Measurements from ENCODE around the gene POLH. TPM values are rescaled to one million over a fixed set of nuclear protein-coding genes. Genes with fewer than 3 reads are reported as not detected.
A peak's percentile ranks its signal among the peaks of the same experiment; 100 is the strongest.
"Not testable (repeated sequence)": the region's sequence is repeated elsewhere in the genome, so short reads cannot be mapped to it uniquely, and the experiment has no call there.

The POLH gene
- 10.8 TPM for total RNA-seq

DNA sequence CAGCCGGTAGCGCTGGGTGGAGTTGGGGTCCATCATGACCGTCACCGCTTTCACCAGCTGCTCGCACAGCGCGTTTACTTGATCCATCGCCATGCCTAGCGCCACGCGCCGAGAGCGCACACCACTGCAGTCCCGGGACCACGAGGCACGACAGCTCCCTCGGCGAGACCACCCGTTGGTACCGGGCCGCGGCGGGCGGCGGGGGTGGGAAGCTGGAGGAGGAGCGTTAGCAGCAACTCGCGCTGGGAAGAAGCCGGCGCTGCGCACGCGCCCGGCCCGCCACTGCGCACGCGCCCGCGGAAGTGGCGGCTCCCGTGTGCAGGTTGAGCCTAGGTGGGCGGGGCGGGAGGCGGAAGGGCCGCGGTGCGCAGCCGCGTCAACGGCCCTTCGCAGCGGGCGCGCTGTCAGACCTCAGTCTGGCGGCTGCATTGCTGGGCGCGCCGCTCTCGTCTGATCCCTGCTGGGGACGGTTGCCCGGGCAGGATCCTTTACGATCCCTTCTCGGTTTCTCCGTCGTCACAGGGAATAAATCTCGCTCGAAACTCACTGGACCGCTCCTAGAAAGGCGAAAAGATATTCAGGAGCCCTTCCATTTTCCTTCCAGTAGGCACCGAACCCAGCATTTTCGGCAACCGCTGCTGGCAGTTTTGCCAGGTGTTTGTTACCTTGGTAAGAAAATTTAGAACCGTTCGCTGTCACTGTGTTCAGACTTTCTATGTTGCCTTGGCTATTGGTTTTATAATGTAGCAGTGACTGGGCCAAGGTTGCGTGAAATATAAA lies at the start of gene POLH, which contains the start of gene XPO5:
POLH (plus strand) TSS at position 414 of the 780 bp plus-strand sequence. CDS start 6,135 bp downstream, outside the sequence.
XPO5 (minus strand) TSS at position 267 of the 780 bp plus-strand sequence; CDS start at position 93, 174 bp downstream.
- peak; percentile 89 for DNase-seq (ENCODE audit: low spot score)

DNA sequence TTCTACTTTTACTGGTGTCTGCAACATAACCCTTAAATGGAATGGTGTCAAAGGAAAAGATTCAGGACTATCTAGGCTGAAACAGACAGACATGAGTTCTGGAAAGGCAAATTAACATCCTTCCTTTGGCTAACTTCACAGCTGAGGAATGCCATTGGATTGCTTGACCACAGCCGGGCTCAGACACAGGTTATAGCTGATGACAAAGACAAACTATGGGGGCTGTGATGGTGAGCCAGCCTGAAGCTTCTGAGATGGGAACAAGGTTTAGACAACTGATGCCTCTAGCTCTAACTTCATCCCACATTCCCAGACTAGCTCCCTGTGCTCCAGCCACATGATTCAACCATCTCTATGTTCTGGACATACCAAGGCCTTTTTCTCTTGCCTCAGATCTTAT lies 43.8 kb upstream of the POLH start:
- no peak for DNase-seq (ENCODE audit: low spot score)

DNA sequence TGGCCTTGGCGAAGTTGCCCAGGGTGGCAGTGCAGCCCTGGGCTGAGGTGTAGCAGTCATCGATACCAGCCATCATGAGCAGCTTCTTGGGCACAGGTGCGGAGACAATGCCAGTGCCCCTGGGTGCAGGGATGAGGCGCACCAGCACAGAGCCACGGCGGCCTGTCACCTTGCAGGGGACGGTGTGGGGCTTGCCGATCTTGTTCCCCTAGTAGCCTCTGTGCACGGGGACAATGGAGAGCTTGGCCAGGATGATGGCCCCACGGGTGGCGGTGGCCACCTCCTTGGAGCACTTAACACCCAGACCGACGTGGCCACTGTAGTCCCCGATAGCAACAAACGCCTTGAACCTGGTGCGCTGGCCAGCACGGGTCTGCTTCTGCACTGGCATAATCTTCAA lies 37.0 kb upstream of the POLH start:
- DNase-seq (ENCODE audit: low spot score) = not testable (repeated sequence)

DNA sequence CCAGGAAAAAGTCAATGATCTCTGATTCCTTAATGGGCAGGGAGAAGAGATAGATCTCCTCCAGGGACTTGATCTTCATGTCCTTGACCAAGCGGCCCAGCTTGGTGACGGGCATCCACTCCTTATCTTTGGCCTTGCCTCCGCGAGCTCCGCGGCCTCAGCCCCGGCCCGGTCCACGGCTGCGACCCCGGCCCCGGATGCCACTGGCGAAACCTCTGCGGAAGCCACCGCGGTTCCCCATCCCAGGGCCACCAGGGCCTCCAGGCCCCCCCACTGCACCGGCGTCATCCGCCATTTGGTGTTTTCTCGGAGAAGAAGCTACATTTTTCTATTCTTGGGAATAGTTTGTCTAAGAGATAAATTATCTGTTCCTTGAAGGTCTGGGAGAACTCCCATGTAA lies 36.6 kb upstream of the POLH start:
- DNase-seq (ENCODE audit: low spot score) = not testable (repeated sequence)

DNA sequence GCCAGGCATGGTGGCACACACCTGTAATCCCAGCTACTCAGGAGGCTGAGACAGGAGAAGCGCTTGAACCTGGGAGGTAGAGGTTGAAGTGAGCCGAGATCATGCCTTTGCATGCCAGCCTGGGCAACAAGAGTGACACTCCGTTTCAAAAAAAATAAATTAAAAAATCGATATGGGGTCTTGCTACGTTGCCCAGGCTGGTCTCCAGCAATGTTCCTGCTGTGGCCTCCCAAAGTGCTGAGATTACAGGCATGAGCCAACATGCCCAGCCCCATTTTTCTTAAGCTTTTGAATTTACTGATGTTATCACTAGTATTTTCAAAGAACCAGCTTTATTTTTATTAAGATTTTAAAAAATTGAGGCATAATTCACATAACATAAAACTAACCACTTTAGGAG lies 35.5 kb upstream of the POLH start:
- DNase-seq (ENCODE audit: low spot score) = no peak

DNA sequence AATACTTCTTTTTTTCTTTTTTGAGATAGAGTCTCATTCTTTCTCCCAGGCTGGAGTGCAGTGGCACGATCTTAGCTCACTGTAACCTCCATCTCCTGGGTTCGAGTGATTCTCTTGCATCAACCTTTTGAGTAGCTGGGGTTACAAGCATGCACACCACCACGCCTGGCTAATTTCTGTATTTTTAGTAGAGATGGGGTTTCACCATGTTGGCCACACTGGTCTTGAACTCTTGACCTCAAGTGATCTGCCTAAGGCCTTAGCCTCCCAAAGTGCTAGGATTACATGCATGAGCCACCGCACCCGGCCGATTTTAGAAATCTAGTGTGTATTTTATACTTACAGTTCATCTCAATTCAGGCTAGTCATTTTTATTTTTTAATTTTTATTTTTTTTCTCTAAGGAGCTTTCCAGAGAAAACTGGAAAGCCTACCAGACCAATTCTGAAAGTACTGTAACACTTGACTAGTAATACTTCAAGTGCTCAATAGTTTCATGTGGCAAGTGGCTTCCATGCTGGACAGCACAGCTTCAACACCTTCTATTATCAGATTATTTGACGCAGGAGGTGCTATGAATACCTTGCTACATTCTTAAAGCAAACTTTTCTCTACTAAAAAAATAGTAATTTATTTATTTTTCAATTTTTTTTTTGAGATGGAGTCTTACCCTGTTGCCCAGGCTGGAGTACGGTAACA lies 34.1 kb upstream of the POLH start:
- DNase-seq (ENCODE audit: low spot score) = no peak

- DNase-seq (ENCODE audit: low spot score) = no peak
Measured at GRCh38 chr6:43544461-43544860, 31.5 kb upstream of the POLH start.

DNA sequence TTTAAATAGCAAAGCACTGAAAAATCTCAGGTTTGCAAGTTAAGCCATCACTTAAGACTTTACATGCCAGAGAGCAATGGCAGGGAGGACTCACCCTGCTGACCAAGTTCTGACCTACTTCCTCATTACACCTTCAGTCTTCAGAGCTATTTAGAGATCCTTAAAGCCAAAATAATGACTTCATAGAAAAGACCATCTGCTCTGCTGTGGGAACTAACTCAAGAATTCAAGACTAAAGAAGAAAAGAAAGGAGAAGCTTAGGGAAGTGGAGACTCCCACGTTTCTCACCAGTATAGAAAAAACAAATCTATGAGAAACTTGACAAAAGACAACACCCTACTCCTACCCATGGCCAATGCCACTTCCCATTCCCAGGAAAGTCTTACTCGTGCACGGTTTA lies 28.8 kb upstream of the POLH start:
- DNase-seq (ENCODE audit: low spot score) = no peak

- DNase-seq (ENCODE audit: low spot score) = not testable (repeated sequence)
Measured at GRCh38 chr6:43557620-43558019, 18.4 kb upstream of the POLH start.

DNA sequence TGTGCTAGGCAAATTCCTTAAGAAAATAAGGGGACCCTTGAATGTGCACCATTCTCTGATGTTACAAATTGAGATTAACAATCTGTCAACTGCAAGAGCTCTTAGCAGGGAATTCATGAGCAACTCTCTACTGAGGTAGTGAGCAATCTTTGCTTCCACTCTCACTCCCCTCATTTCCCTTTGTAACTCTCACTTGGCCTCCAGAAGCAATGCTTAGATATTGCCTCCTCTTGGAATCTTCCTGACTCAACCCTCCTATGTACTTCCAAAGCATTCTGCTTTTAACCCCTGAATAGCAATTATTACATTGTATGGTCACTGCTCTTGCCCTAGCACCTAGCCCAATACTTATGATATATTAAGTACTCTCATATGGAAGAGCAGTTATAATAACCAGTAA lies 16.7 kb upstream of the POLH start:
- no peak for DNase-seq (ENCODE audit: low spot score)

GRCh38 chr6:43570876-43571441 lies 5.0 kb upstream of the POLH start:
- no peak for DNase-seq (ENCODE audit: low spot score)

GRCh38 chr6:43572015-43572414 lies 4.0 kb upstream of the POLH start:
- DNase-seq (ENCODE audit: low spot score) = no peak

DNA sequence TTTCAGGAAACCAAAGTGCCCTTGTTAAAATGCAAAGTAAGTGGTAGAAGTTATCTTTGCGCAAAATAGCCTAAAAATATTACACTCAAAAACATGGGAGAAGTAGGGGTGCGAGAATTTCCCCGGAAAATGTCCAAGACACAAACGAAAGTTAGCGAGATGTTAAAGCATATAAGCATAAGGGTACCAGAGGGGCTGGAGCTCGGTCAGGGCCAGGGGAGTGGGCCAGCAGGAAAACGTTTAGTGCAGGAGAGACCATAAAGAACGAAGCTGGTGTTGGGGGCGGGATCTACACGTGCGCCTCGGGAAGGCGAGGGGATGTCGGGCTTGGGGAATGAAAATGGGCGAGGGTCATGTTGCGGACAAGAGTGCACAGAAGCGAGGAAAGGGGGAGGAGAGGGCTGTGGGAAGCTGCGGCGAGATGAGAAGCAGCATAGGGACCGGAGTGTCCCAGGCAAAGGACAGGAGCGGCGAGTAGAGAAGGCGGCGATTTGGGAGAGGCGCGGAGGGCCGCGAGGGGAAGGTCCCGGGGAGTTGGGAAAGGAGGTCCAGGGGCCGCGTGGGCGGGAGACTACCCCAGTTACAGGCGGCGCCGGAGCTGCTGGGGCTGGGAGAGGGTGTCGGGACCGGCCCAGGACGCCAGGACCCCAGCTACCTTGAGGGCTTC lies 747 bp upstream of the POLH start:
- peak; percentile 44 for DNase-seq (ENCODE audit: low spot score)

DNA sequence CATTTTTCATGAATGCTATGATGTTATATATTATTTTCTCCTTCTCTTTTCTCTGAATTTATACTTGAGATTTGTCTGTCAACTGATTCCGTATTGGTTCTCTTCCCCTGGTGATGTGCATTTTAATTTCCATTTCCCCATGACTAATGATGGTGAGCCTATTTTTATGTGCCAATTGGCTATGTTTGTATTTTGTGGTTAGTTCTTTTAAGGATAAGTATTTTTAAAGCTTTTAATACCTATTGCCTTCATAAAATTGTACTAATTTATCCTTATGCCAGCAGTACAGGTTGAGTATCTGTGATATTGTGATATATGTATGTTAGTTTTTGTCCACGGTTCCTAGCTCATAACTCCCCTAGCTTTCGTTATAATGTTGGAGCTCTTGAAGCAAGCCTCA lies 2.8 kb downstream of the POLH start:
- DNase-seq (ENCODE audit: low spot score) = no peak

GRCh38 chr6:43579171-43579570 lies 3.2 kb downstream of the POLH start:
- DNase-seq (ENCODE audit: low spot score) = no peak

GRCh38 chr6:43582911-43583310 lies 6.9 kb downstream of the POLH start:
- DNase-seq (ENCODE audit: low spot score) = no peak

DNA sequence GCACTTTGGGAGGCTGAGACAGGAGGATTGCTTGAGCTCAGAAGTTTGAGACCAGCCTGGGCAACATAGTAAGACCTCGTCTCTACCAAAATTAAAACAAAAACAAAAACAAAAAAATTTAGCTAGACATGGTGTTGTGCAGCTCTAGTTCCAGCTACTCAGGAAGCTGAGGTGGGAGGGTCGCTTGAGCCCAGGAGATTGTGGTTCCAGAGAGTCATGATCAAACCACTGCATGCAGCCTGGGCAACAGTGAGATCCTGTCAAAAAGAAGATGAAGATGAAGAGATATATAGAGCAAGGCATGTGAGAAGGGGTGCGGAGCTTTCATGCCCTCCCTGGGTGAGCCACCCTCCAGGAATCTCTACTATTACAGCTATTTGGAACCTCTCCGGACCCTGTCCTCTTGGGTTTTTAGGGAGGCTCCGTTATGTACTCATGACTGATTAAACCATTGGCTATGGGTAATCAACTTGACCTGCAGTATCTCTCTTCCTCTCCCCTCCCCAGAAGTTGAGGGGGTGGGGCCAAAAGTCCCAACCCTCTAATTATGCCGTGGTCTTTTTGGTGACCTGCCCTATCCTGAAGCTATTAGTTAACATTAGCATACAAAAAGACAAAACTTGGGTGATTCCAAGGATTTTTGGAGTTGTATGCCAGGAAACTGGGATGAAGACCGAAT lies 9.0 kb downstream of the POLH start:
- no peak for DNase-seq (ENCODE audit: low spot score)

DNA sequence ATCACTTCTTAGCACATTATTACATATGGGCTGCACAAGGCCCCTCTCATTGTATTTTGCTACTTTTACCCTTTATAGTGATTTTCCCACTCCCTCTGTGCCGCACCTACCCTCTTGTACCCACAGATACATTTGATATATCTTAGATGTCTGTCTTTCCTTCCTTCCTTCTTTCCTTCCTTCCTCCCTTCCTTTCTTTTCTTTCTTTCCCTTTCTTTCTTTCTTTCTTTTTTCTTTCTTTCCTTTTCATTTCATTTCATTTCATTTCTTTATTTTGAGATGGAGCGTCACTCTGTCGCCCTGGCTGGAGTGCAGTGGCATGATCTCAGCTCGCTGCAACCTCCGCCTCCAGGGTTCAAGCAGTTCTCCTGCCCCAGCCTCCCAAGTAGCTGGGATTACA lies 12.2 kb downstream of the POLH start:
- no peak for DNase-seq (ENCODE audit: low spot score)

DNA sequence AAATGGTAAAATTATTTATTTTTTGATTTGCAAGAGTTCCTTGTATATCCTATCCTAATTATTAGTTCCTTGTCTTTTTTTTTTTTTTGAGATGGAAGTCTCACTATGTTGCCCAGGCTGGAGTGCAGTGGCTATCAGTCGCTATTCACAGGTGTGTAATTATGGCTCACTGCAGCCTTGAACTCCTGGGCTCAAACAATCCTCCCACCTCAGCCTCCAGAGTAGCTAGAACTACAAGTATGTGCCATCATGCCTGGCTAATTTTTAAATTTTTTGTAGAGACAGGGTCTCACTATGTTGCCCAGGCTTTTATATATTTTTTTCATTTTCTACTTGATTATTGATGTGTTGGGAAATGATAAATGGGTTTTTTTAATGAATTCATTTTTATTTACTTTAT lies 13.6 kb downstream of the POLH start:
- DNase-seq (ENCODE audit: low spot score) = not testable (repeated sequence)

- no peak for DNase-seq (ENCODE audit: low spot score)
Measured at GRCh38 chr6:43593938-43594337, 18.0 kb downstream of the POLH start.

DNA sequence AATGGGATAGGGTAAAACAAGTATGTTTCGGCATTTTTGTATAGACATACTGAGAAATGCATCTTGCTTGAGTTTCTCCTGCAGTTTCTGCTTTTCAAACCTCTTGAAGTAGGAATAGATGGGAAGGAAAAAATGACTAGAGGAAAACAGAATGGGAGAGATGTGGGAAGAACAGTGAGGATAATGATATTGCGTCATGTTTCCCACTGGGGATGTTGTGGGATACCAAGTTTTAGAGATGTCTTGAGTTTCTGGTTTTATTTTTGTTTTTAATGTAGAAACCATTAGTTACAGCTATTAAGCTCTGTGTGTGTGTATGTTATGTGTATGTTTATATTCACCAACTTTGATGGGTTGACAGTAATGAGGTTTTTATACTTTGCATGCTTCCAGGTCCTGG lies 24.6 kb downstream of the POLH start:
- DNase-seq (ENCODE audit: low spot score) = no peak

DNA sequence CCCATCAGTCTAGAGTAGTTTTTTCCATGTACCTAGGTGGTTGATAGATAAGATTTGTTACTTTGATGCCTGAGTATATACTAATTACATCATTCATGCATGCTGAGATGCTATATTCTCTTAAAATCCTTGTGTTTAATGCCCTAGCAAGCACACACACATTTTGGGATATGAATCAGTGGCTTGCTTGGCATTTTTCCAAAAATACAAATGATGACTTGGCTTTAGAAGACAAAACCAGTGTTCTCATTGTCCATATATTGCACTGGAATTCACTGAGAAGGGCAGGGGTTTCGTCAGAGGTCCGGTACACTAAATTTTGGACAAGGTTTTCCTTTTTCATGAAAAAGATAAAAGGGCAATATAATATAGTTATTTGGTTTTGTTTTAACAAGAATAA lies 28.2 kb downstream of the POLH start:
- DNase-seq (ENCODE audit: low spot score) = no peak
